Activated gamma-delta T cell treated with anti-CD3 and anti-CD28 coated beads, Interleukin-2, amount 50 U/mL, for 16 hours (primary cell): Measurements from ENCODE around the gene NUDT16L1.

Experiments used
- DNase-seq: peaks from one replicate; pipeline ENCODE4 v3.0.0-alpha.2; 2020; ENCODE audit warnings: low read depth

NUDT16L1 gene

DNA sequence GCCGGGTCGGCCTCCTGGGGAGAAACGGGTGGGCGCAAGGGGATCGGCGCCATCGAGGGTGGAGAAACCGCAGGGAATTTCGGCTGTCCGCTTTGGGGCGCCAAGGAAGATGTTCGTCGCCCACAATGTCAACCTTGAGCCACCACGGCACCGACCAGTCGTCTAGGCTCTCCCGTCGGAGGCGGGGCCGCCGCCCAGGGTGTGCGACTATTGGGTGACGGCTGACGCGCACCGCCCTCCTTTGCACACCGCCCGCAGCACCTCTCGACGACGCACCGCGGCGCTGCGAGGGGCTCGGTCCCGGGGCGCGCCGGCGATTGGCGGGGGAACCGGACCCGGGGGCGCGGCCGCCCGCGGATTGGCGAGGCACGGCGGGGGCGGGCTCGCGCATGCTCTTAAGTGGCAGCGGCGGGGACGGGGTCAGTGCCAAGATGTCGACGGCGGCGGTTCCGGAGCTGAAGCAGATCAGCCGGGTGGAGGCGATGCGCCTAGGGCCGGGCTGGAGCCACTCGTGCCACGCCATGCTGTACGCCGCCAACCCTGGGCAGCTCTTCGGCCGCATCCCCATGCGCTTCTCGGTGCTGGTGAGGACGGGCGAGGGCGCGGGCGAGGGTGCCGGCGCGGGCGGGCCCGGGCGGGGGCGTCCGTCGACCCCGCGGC is at the start of gene NUDT16L1:
Gene NUDT16L1, plus strand, starts transcription at position 267 of the 660 bp plus-strand sequence. Its CDS starts 165 bp downstream, at position 432.
- peak; percentile 97 for DNase-seq

DNA sequence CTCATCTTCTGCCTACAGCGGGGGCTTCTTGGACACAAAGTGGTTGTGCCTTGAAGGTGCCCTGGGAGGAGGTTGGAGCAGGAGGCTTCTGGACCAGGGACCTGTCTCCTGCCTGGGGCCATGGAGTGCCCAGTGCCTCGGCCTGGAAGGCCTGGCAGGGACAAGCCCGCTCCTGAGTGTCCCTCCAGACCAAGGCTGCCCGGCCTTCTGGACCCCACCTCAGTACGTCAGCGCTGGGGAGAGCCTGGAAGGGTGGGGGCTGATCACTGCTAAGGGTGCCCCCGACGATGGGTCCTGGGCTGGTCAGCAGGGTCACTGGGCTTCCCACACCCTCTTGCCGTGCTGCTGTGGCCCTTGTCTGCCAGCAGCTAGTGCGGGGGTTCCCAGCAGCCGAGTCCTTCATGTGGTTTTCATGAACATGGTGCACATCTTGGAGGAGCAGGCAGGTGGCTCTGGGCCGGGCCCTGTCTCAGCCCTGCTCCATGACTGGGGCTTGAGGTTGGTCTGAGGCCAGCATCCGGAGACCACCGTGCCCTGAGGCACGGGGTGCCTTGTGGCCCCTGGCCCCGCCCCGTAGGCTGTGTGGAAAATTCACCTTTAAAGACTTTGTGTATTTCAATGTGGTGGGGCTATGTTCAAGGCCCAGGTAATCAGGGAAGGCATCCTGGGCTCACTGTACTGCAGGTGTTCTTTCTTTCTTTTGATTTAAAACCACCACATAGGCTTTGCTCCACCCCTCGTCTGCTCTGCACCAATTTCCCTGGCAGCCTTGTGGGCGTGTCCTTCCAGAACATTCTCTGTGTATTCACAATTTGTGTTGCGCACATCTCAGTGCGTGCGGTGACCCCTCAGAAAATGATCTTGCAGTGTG is 46.4 kb upstream of the NUDT16L1 start:
- DNase-seq = no peak

- no peak for DNase-seq
These were observed 45.8 kb upstream of the NUDT16L1 start for GRCh38 chr16:4647644-4647980.

- no peak for DNase-seq
These were observed 44.4 kb upstream of the NUDT16L1 start for GRCh38 chr16:4648917-4649316.

- DNase-seq = no peak
These were observed 43.5 kb upstream of the NUDT16L1 start for GRCh38 chr16:4649744-4650442.

GRCh38 chr16:4650443-4651074 is 42.8 kb upstream of the NUDT16L1 start:
- DNase-seq = peak; percentile 54

- DNase-seq = no peak
These were observed 41.5 kb upstream of the NUDT16L1 start for GRCh38 chr16:4651827-4652226.

GRCh38 chr16:4652561-4652960 is 40.8 kb upstream of the NUDT16L1 start:
- no peak for DNase-seq

- no peak for DNase-seq
These were observed 39.1 kb upstream of the NUDT16L1 start for GRCh38 chr16:4654011-4654963.

DNA sequence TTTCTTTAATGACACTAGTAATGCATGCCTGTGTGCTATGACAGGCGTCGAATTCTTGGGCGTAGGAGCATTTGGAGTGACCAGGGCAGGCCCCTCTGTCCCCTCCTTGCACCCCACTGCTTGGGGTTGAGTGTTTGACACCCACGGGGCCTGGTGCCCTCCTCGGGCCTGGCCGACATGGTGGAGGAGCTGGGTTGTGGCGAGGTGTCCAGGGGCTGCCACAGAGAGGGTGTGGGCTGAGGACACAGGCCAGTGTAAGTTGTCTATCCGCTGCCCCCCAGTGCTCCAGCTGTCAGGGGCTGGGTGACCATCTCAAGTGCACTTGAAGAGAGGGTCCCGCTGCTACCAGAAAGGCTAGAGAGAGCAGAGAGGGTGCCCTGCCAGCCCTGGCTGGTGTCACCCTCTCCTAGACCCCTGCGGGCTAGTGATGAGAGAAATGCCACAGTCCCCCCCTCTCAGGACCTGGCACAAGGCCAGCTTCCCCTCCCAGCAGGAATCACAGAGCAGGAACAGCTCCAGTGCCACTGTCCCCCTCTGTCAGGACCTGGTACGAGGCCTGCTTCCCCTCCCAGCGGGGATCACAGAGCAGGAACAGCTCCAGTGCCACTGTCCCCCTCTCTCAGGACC is 38.3 kb upstream of the NUDT16L1 start:
- no peak for DNase-seq

- no peak for DNase-seq
These were observed 37.6 kb upstream of the NUDT16L1 start for GRCh38 chr16:4655801-4656200.

DNA sequence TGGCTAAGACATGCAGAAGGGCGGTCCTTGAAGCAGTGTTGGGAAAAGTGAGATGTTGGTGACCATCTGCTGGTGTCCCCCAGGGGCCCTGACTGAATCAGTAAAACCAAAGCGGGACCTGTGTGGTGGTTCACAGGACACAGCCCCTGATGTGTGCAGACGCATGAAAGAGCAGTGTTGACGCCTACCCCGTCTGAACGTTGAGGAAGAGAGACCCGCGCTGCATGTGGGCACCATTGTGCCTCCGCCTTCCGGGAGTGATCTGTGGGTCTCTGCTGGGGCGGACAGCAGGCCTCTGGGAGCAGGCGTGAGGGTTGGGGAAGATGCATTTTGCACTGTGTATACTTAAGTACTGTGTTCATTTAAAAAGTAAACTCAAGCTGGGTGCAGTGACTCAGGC is 37.1 kb upstream of the NUDT16L1 start:
- no peak for DNase-seq

GRCh38 chr16:4656695-4657686 is 36.4 kb upstream of the NUDT16L1 start:
- no peak for DNase-seq

DNA sequence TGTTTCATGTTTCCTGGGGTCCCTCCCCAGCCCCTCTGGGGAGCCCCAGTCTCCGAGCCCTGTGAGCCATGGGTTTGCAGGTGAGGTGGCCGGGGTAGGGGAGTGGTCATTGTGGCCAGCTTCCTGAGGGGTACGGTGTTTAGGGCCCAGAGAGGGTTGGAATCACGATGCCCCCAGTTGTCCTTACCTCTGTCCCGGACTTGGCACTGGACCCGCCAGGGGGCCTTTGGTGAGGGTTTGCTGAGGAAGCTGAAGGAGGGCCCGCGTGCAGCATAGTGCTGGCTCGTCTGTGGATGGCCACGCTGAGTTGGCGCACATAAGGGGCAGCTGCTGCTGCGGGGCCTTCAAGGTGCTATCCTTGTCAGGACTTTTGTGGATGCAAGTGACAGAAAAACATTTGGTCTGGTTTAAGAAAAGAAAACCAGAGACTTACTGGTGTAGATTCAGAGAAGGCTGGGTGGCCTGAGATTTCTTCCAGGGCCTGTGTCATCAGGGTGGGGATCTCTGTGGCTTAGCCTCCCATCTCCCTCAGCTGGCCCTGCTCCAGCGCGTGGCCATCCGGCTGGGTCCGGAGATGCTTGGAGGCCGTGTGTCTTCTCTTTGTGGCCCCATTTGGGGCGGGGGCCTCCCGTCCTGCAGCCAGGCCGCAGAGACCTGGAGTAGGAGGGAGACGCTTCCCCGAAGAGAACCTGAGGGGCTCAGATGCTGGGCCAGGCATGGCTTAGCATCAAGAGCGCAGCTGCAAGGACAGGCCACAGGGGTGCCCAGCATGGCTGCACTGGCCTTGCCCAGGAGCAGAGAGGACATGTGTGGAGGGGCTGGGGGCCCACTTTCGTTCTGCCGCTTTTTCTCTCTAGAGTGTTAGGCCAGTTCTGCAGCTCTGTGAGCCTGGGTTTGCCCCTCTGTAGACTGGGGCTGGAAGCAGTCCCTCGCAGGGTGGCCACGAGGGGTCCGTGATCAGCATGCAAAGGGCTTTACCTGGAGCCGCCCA is 33.7 kb upstream of the NUDT16L1 start:
- no peak for DNase-seq

DNA sequence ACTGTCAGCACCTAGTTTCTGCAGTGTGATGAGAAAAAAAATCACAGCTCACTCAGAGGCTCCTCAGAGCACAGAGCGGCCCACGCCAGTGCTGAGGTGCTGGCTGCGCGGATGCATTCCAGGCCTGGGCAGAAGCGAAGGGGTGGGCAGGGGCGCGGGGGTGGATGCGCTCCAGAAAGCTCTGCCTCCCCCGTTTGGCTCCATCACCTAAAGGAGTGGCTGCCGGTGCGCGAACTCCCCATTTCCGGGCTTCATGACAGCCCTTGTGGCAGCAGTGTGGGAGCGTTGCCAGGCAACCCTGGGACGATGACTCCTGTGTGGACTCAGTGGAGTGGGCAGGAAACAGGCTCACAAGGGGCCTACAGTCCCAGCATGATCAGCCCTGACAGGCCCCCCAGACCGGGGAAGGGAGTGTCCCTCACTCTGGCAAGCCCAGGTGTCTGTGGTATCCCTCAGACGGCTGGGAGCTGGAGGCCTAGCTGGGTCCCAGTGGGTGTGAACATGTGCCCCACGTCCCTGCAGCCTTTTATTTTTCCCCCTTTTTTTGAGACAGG is 32.8 kb upstream of the NUDT16L1 start:
- peak; percentile 76 for DNase-seq

DNA sequence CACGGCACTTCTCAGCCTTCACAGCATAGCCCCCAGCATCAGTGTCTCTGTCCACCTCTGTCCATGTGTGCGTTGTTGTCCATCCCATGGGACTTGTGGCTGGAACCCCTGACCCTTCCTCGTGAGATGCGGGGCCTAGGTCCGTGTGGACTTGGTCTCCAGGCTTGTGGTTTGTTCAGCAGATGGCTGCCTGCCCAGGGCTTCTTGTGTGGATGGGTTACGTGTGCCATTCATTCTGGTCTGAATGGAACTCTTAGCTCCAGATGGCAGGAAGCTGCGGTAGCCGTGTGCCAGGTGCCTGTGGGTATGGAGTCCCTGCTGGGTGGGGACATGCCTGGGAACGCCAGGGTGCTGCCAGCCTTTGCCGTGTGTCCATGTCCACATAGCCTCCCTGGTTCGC is 31.7 kb upstream of the NUDT16L1 start:
- no peak for DNase-seq

DNA sequence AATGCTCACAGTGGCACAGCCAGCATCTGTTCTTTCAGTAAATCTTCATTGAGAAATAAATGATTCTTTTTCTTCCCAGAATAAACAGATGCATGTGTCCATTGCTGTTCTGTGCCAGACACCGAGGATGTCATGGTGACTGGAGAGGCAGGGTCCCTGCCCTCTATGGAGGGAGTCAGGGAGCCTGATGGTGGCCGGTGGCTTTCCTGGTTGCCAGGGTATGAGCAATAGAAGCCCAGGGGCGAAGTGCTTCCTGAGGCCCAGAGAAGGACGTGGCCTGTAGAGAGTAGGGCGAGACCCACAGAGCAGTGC is 29.9 kb upstream of the NUDT16L1 start:
- DNase-seq = no peak

DNA sequence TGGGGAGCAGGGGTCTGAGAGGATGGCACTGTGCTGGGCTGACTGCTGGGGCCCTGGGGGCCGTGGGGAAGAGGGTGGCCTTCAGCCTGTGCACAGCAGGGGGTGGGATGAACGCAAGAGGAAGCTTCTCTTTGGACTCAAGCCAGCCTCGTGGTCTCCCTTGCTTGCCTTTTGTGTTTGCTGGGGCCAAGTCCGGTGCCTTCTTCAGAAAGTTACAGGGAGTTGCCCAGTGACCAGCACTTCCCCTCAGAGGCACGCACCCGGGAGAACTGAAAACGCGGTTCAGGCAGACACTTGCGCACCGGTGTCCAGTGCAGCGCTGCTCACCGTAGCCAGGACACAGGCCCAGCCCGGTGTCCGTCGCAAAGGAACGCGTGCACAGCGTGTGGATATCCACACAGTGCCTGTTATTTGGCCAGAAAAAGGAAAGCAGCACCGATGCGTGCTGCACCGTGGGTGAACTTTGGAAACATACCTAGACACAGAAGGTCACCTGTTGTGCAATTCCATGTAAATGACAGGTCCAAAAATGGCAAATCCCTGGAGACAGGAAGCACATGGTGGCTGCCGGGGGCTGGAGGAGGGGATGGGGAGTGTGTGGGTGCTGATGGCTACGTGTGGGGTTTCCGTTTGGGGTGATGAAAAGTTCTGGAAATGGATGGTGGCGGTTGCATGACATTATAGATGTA is 29.4 kb upstream of the NUDT16L1 start:
- no peak for DNase-seq
